GM21717 (cell line): ENCODE data around the gene NEGR1.
A peak's percentile ranks its signal among the peaks of the same experiment; 100 is the strongest.

Experiments used
- ATAC-seq: cut with Tn5 transposase; IDR thresholded peaks from one replicate; pipeline ENCODE4 v1.9.1; 2021; ENCODE audit warnings: mild to moderate bottlenecking, moderate library complexity; ENCODE audit not compliant: unreplicated experiment

Gene NEGR1

GRCh38 chr1:71788113-71788512 lies 494.2 kb downstream of the NEGR1 start:
- ATAC-seq: no peak

GRCh38 chr1:71787699-71788098 lies 494.6 kb downstream of the NEGR1 start:
- ATAC-seq: no peak

GRCh38 chr1:71786218-71786617 lies 496.1 kb downstream of the NEGR1 start:
- ATAC-seq: no peak

GRCh38 chr1:71785450-71785849 lies 496.9 kb downstream of the NEGR1 start:
- ATAC-seq: no peak

GRCh38 chr1:71785000-71785399 lies 497.3 kb downstream of the NEGR1 start:
- no peak for ATAC-seq

- no peak for ATAC-seq
These were observed 498.1 kb downstream of the NEGR1 start for GRCh38 chr1:71784241-71784640.

GRCh38 chr1:71783071-71783470 lies 499.3 kb downstream of the NEGR1 start:
- ATAC-seq: no peak

GRCh38 chr1:71781450-71781849 lies 500.9 kb downstream of the NEGR1 start:
- ATAC-seq: no peak

GRCh38 chr1:71780681-71781080 lies 501.7 kb downstream of the NEGR1 start:
- peak; percentile 83 for ATAC-seq

- ATAC-seq: no peak
These were observed 503.4 kb downstream of the NEGR1 start for GRCh38 chr1:71778940-71779339.

GRCh38 chr1:71777094-71777493 lies 505.2 kb downstream of the NEGR1 start:
- ATAC-seq: no peak

- ATAC-seq: no peak
These were observed 507.6 kb downstream of the NEGR1 start for GRCh38 chr1:71774705-71775104.

GRCh38 chr1:71770121-71770520 lies 512.2 kb downstream of the NEGR1 start:
- no peak for ATAC-seq

GRCh38 chr1:71766748-71767147 lies 515.6 kb downstream of the NEGR1 start:
- ATAC-seq: no peak

- no peak for ATAC-seq
These were observed 519.7 kb downstream of the NEGR1 start for GRCh38 chr1:71762514-71763255.

GRCh38 chr1:71755441-71755840 lies 526.9 kb downstream of the NEGR1 start:
- no peak for ATAC-seq

GRCh38 chr1:71753746-71754145 lies 528.6 kb downstream of the NEGR1 start:
- no peak for ATAC-seq

GRCh38 chr1:71745326-71745725 lies 537.0 kb downstream of the NEGR1 start:
- ATAC-seq: no peak

- ATAC-seq: no peak
These were observed 538.5 kb downstream of the NEGR1 start for GRCh38 chr1:71743862-71744261.

- ATAC-seq: no peak
These were observed 543.4 kb downstream of the NEGR1 start for GRCh38 chr1:71738910-71739309.

- ATAC-seq: no peak
These were observed 544.1 kb downstream of the NEGR1 start for GRCh38 chr1:71738256-71738655.

GRCh38 chr1:71737768-71738167 lies 544.6 kb downstream of the NEGR1 start:
- no peak for ATAC-seq

GRCh38 chr1:71733121-71733520 lies 549.2 kb downstream of the NEGR1 start:
- no peak for ATAC-seq
